Lung (tissue), 12 donors: ENCODE results near the gene RAB38. TPM values are rescaled to one million over a fixed set of nuclear protein-coding genes. Genes with fewer than 3 reads are reported as not detected.
A peak's percentile ranks its signal among the peaks of the same experiment; 100 is the strongest.

ENCODE experiments used
- ATAC-seq: fragments of 200-7000 bp; cut with Tn5 transposase; one replicate; pipeline ENCODE4 v1.9.1; 2020; ENCODE audit warnings: moderate number of reproducible peaks; ENCODE audit not compliant: insufficient read depth, low FRiP score
- DNase-seq, 3 donors: peaks; one replicate each; pipeline ENCODE4 v3.0.0-alpha.2; 2013 to 2017
- H3K27ac ChIP-seq, 2 donors: one replicate each; pipeline ENCODE4 v1.5.1; 2013; ENCODE audit warnings: mild to moderate bottlenecking in 2 of 2, moderate library complexity in 2 of 2, control low read depth in 1 of 2, inconsistent platforms in 1 of 2, low read depth in 1 of 2, low read length in 1 of 2
- H3K27me3 ChIP-seq, 3 donors: one replicate each; pipeline ENCODE4 v1.5.1; 2013; ENCODE audit warnings: low read length in 2 of 3; ENCODE audit not compliant: control insufficient read depth in 3 of 3, insufficient read depth in 3 of 3
- H3K36me3 ChIP-seq, 4 donors: one replicate each; pipeline ENCODE4 v1.5.1; 2013; ENCODE audit warnings: low read length in 4 of 4, mild to moderate bottlenecking in 1 of 4, moderate library complexity in 1 of 4; ENCODE audit not compliant: control insufficient read depth in 4 of 4, insufficient read depth in 4 of 4
- H3K4me1 ChIP-seq, 5 donors: one replicate each; pipeline ENCODE4 v1.5.1; 2013; ENCODE audit warnings: low read length in 5 of 5, mild to moderate bottlenecking in 2 of 5, moderate library complexity in 1 of 5; ENCODE audit not compliant: control insufficient read depth in 5 of 5, insufficient read depth in 5 of 5
- H3K4me3 ChIP-seq: one replicate; pipeline ENCODE4 v1.5.1; 2013; ENCODE audit warnings: mild to moderate bottlenecking, control low read depth, moderate library complexity
- H3K9ac ChIP-seq, 2 donors: one replicate each; pipeline ENCODE4 v1.5.1; 2013; ENCODE audit warnings: low read length in 2 of 2, control low read depth in 1 of 2; ENCODE audit not compliant: insufficient read depth in 1 of 2
- H3K9me3 ChIP-seq, 4 donors: one replicate each; pipeline ENCODE4 v1.5.1; 2013; ENCODE audit warnings: low read length in 3 of 4, mild to moderate bottlenecking in 1 of 4, moderate library complexity in 1 of 4; ENCODE audit not compliant: control insufficient read depth in 4 of 4, insufficient read depth in 3 of 4
- CTCF ChIP-seq: IDR thresholded peaks from 2 replicates; pipeline ENCODE4 v1.5.1; 2012; ENCODE audit warnings: mild to moderate bottlenecking; ENCODE audit errors: control extremely low read depth, extremely low read depth
- WGBS, 2 donors: extraction: QIAGEN DNeasy Blood & Tissue Kit; methylation state at CpG; one replicate each; pipeline ENCODE4 v1.1.7; 2013; 5-methylcytosine and 5-hydroxymethylcytosine counted together
- polyA plus RNA-seq, 2 donors: library from polyadenylated mRNA; stranded (reverse); fragments of 200-250 nt; gene quantifications; one replicate each; pipeline ENCODE4 v1.2.1, GENCODE V29; 2013
- total RNA-seq, 2 donors: library from RNA; depleted of rRNA in 1 of 2; stranded (reverse); fragments of >200 nt in 1 of 2; gene quantifications; one replicate each; pipeline ENCODE4 v1.2.1, GENCODE V29; 2014 to 2021
- donor health status: control.
- donor health status: control.
- donor health status: Bipolar disorder and iron deficiency.
- donor health status: healthy.
- donor health status: DM: yes; HTN: yes; CAD: no.

The RAB38 gene
- total and polyA plus RNA-seq, 4 donors: 4.7 to 11.7 (median 7.5) TPM

DNA sequence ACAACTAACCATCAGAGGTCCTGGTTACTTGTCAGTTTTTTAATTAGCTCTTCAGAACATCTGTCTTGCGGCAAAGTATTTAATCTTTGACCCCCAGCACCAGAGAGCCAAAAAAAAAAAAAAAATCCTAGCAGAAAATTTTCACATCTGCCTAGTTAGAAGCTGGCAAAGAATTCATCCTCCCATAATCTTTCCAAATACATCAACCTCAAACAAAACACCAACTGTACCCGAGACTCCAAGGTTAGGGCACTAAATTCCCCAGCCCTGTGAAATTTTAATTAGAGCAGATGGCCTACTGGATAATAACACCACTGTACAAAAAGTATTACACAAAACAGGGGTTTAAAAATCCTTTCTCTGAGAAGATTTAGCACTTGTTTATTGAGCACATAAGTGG is 55.7 kb downstream of the RAB38 start:
- no peak overlapping the region for H3K9ac ChIP-seq
- 73 to 88% methylated on average over 2 of the region's 2 CpGs for WGBS, 2 donors
- no peak overlapping the region for H3K27ac ChIP-seq
- no peak for DNase-seq
- ATAC-seq: no peak
- H3K36me3 ChIP-seq: no peaks in the 10 kb centered on the region
- H3K4me1 ChIP-seq: peaks cover 0 to 1% (median 0%) of the 10 kb centered on the region in 5 donors
- H3K27me3 ChIP-seq: no peaks in the 10 kb centered on the region
- H3K4me3 ChIP-seq: no peak overlapping the region
- no peak for TF ChIP-seq CTCF
- no peaks in the 10 kb centered on the region for H3K9me3 ChIP-seq

DNA sequence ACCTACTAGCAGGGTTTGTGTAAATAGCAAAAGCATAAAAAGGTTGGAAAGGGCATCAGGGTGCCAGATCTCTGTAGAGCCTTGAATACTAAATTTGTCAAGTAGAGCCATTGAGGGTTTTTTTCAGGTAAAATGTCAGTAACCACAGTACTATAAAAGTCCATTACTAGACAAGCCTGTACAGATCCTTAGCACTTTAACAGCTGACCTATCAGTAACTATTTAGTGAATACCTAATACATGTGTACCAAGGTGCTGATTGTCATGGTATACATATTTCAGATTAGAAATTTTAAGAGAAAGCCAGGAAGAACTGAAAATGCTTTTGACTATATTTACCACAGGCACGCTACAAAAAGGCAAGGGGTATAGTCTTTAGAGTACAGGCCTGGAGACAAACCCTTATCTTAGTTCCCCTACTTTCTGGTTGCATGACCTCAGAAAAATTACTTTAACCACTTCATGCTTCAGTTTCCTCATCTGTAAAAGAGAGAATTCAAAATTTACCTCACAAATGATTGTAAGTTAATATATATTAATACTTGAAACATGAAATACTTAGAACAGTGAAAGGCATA is 57.9 kb downstream of the RAB38 start:
- no peaks in the 10 kb centered on the region for H3K36me3 ChIP-seq
- no peak overlapping the region for H3K27ac ChIP-seq
- no peak for TF ChIP-seq CTCF
- no peak overlapping the region for H3K9ac ChIP-seq
- no peak for DNase-seq
- H3K4me1 ChIP-seq: peaks cover 0 to 4% (median 0%) of the 10 kb centered on the region in 5 donors
- ATAC-seq: no peak
- no peaks in the 10 kb centered on the region for H3K9me3 ChIP-seq
- 92 to 97% methylated on average over 1 of the region's 1 CpG for WGBS, 2 donors
- no peaks in the 10 kb centered on the region for H3K27me3 ChIP-seq
- no peak overlapping the region for H3K4me3 ChIP-seq

- Histone ChIP-seq H3K27me3 (no peaks in the 10 kb centered on the region), H3K36me3 (no peaks in the 10 kb centered on the region), H3K9me3 (no peaks in the 10 kb centered on the region), H3K27ac (no peak overlapping the region), H3K4me3 (no peak overlapping the region), H3K4me1 (peaks cover 0 to 4% (median 0%) of the 10 kb centered on the region in 5 donors), H3K9ac (no peak overlapping the region)
- ATAC-seq: no peak
- TF ChIP-seq CTCF: no peak
- WGBS, 2 donors: 82 to 86% methylated on average over 6 of the region's 6 CpGs
- peak in 2 of 3 donors; percentile 12 to 18 for DNase-seq
Measured at GRCh38 chr11:88115828-88116755, 59.2 kb downstream of the RAB38 start.
